ENCODE results near the gene SLC25A21. TPM values are rescaled to one million over a fixed set of nuclear protein-coding genes. Genes with fewer than 3 reads are reported as not detected.

The SLC25A21 gene
- total RNA-seq, 4 donors from 2014 or later: 0.82 to 11.1 TPM; not detected in 2

GRCh38 chr14:36785511-36785910 lies 386.9 kb downstream of the SLC25A21 start:
- in situ Hi-C loops (cut with MboI; ENCODE audit: low pct_ligation_motif_present in 1 of 4, low pct_unique_long_range_greater_than_20kb in 1 of 4, low sequenced_read_pairs in 3 of 4): no loop called here
- 100% methylated on average over 1 of the region's 1 CpG for WGBS, 2 donors (ENCODE audit: low coverage in 1 of 2)

GRCh38 chr14:36784541-36784940 lies 387.9 kb downstream of the SLC25A21 start:
- Histone ChIP-seq H3K4me3 (no peak overlapping the region), H3K36me3 (no peaks in the 10 kb centered on the region), H3K9me3 (peaks cover 5 to 6% of the 10 kb centered on the region in 2 donors), H3K4me1 (no peaks in the 10 kb centered on the region), H3K27ac (no peak overlapping the region), H3K27me3 (no peaks in the 10 kb centered on the region)
- DNase-seq: no peak
- intact Hi-C loops (cut with DNase I; ENCODE audit: low total_unique reads) (no loop called here), in situ Hi-C loops (cut with MboI; ENCODE audit: low pct_ligation_motif_present in 1 of 4, low pct_unique_long_range_greater_than_20kb in 1 of 4, low sequenced_read_pairs in 3 of 4) (no loop called here)
- TF ChIP-seq CTCF (IDR thresholded peaks at IDR 0.05) (no peak), EP300 (IDR thresholded peaks at IDR 0.05; ENCODE audit: low read depth) (no peak), POLR2A (IDR thresholded peaks at IDR 0.05) (no peak)
- 85 to 89% methylated on average over 1 of the region's 1 CpG for WGBS, 2 donors (ENCODE audit: low coverage in 1 of 2)

More at GRCh38 chr14:36785511-36785910, 386.9 kb downstream of the SLC25A21 start:
- DNase-seq: no peak
- Histone ChIP-seq H3K4me1 (no peaks in the 10 kb centered on the region), H3K36me3 (no peaks in the 10 kb centered on the region), H3K27me3 (no peaks in the 10 kb centered on the region), H3K27ac (no peak overlapping the region), H3K4me3 (no peak overlapping the region), H3K9me3 (peaks cover 5 to 6% of the 10 kb centered on the region in 2 donors)
- TF ChIP-seq EP300 (IDR thresholded peaks at IDR 0.05; ENCODE audit: low read depth): no peak
- no peak for TF ChIP-seq POLR2AphosphoS5 (IDR thresholded peaks at IDR 0.05)
- TF ChIP-seq POLR2A (IDR thresholded peaks at IDR 0.05): no peak
- no peak for TF ChIP-seq CTCF (IDR thresholded peaks at IDR 0.05)
- intact Hi-C loops (cut with DNase I; ENCODE audit: low total_unique reads): no loop called here

GRCh38 chr14:36781897-36782296 lies 390.5 kb downstream of the SLC25A21 start:
- Histone ChIP-seq H3K27ac (no peak overlapping the region), H3K4me1 (no peaks in the 10 kb centered on the region), H3K27me3 (no peaks in the 10 kb centered on the region), H3K9me3 (peaks cover 5 to 6% of the 10 kb centered on the region in 2 donors), H3K4me3 (no peak overlapping the region), H3K36me3 (no peaks in the 10 kb centered on the region)
- no peak for DNase-seq
- in situ Hi-C loops (cut with MboI; ENCODE audit: low pct_ligation_motif_present in 1 of 4, low pct_unique_long_range_greater_than_20kb in 1 of 4, low sequenced_read_pairs in 3 of 4) (no loop called here), intact Hi-C loops (cut with DNase I; ENCODE audit: low total_unique reads) (no loop called here)
- WGBS, 2 donors (ENCODE audit: low coverage in 1 of 2): 81 to 88% methylated on average over 2 of the region's 2 CpGs
- TF ChIP-seq CTCF (IDR thresholded peaks at IDR 0.05): no peak
- no peak for TF ChIP-seq POLR2A (IDR thresholded peaks at IDR 0.05)
- TF ChIP-seq POLR2AphosphoS5 (IDR thresholded peaks at IDR 0.05): no peak
- no peak for TF ChIP-seq EP300 (IDR thresholded peaks at IDR 0.05; ENCODE audit: low read depth)

- in situ Hi-C loops (cut with MboI; ENCODE audit: low pct_ligation_motif_present in 1 of 4, low pct_unique_long_range_greater_than_20kb in 1 of 4, low sequenced_read_pairs in 3 of 4): no loop called here
- DNase-seq: no peak
- H3K4me3 ChIP-seq: no peak overlapping the region
- WGBS, 2 donors (ENCODE audit: low coverage in 1 of 2): 71 to 81% methylated on average over 3 of the region's 3 CpGs
- H3K9me3 ChIP-seq: no peaks in the 10 kb centered on the region
- no peak overlapping the region for H3K27ac ChIP-seq
- intact Hi-C loops (cut with DNase I; ENCODE audit: low total_unique reads): no loop called here
- no peaks in the 10 kb centered on the region for H3K27me3 ChIP-seq
- TF ChIP-seq CTCF (IDR thresholded peaks at IDR 0.05) (no peak), POLR2A (IDR thresholded peaks at IDR 0.05) (no peak), EP300 (IDR thresholded peaks at IDR 0.05; ENCODE audit: low read depth) (no peak), POLR2AphosphoS5 (IDR thresholded peaks at IDR 0.05) (no peak)
- H3K36me3 ChIP-seq: no peaks in the 10 kb centered on the region
- no peaks in the 10 kb centered on the region for H3K4me1 ChIP-seq
Observed at GRCh38 chr14:36773558-36773957, 398.8 kb downstream of the SLC25A21 start.
